Activated CD4-positive, alpha-beta T cell treated with anti-CD3 and anti-CD28 coated beads for 36 hours (primary cell): Measurements from ENCODE around the gene POLR3K. TPM values are rescaled to one million over a fixed set of nuclear protein-coding genes. Genes with fewer than 3 reads are reported as not detected.
"Not testable (repeated sequence)": the region's sequence is repeated elsewhere in the genome, so short reads cannot be mapped to it uniquely, and the experiment has no call there.

Source experiments
- ATAC-seq: fragments of 200-7000 bp; cut with Tn5 transposase; one replicate; pipeline ENCODE4 v1.10.0; 2021; ENCODE audit warnings: mild to moderate bottlenecking, moderate library complexity
- CTCF ChIA-PET: fragments of 350-600 bp; sonication (Branson Sonifier 250); formaldehyde crosslinking; loops from one replicate; lab custom pipeline; 2021; ENCODE audit warnings: antibody characterized with exemption; lab: Charles Lee
- POLR2A ChIA-PET: fragments of 350-600 bp; sonication (Branson Sonifier 250); formaldehyde crosslinking; loops from one replicate; lab custom pipeline; 2021; ENCODE audit warnings: antibody characterized with exemption, inconsistent platforms; lab: Charles Lee
- DNase-seq: peaks from one replicate; pipeline ENCODE4 v3.0.0-alpha.2; 2020
- H3K27ac Mint-ChIP-seq: one replicate; pipeline ENCODE4 v1.8.0; 2021; ENCODE audit warnings: mixed read lengths
- H3K27me3 Mint-ChIP-seq: one replicate; pipeline ENCODE4 v1.8.0; 2021; ENCODE audit warnings: mixed read lengths
- H3K36me3 Mint-ChIP-seq: one replicate; pipeline ENCODE4 v1.8.0; 2021; ENCODE audit warnings: low read depth, mixed read lengths
- H3K4me1 Mint-ChIP-seq: one replicate; pipeline ENCODE4 v1.8.0; 2021; ENCODE audit warnings: mixed read lengths
- H3K4me3 Mint-ChIP-seq: one replicate; pipeline ENCODE4 v1.8.0; 2021; ENCODE audit warnings: mild to moderate bottlenecking, moderate library complexity, mixed read lengths
- H3K9me3 Mint-ChIP-seq: one replicate; pipeline ENCODE4 v1.8.0; 2021; ENCODE audit warnings: low read depth, mixed read lengths
- intact Hi-C, 2 experiments: fragments of 100-400 bp; cut with DNase I in 1 of 2; cut with micrococcal nuclease in 1 of 2; formaldehyde crosslinking; loops; one replicate each; pipeline versions ENCODE4 v1.14.2 to v1.15.1; 2022 to 2024; cut with DNase I, micrococcal nuclease
- total RNA-seq, 2 experiments: library from RNA; stranded (reverse); gene quantifications; one replicate each; pipeline ENCODE4 v1.2.3, GENCODE V29; 2021

The POLR3K gene
- total RNA-seq, 2 experiments from 2014 or later, result 31.9 to 46.8 TPM

DNA sequence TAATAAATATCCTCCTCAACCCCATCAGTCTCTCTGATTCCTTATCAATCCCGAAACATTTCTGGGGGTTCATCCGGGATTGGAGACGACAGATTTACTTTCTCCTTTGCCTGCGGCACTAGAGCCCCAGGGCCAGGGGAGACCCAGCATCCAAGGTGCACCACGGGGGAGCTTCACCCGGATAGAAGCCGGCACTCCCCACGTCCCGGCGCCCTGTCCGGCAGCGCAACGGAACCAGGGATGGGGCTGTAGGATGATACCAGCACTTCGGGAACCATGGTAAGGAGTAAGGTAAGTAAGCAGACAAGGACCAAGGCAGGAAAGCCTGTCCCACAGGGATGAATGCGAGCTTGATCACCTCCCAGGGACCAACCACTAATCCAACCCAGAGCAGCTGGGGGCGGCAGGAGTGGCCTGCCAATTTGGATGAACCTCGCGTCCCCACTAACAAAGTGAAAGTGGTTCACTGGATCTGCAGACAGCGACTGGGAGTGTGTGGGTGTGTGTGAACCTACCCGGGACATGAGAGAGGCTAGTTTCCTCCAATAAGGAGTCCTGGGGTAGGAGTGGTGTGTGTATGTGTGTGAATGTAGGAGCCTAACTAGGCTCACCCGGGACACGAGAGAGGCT, 11.9 kb downstream of the POLR3K start:
- ATAC-seq (no peak), DNase-seq (no peak)
- Mint-ChIP-seq H3K4me1 (peaks cover 28% of the 10 kb centered on the region), H3K4me3 (no peak overlapping the region), H3K9me3 (no peaks in the 10 kb centered on the region), H3K27me3 (no peaks in the 10 kb centered on the region), H3K36me3 (peaks cover 53% of the 10 kb centered on the region), H3K27ac (no peak overlapping the region)
- intact Hi-C loops, result loop anchor here in 1 of 2 experiments (1.0 kb wide), 1 partner anchor 11 kb away; no protein-coding TSS in a partner anchor
- ChIA-PET POLR2A (interaction anchor here (0.8 kb wide), 1 partner anchor 12 kb away, joined by 3 read pairs; the partner anchor contains the start of gene POLR3K), CTCF (no interaction called here)

DNA sequence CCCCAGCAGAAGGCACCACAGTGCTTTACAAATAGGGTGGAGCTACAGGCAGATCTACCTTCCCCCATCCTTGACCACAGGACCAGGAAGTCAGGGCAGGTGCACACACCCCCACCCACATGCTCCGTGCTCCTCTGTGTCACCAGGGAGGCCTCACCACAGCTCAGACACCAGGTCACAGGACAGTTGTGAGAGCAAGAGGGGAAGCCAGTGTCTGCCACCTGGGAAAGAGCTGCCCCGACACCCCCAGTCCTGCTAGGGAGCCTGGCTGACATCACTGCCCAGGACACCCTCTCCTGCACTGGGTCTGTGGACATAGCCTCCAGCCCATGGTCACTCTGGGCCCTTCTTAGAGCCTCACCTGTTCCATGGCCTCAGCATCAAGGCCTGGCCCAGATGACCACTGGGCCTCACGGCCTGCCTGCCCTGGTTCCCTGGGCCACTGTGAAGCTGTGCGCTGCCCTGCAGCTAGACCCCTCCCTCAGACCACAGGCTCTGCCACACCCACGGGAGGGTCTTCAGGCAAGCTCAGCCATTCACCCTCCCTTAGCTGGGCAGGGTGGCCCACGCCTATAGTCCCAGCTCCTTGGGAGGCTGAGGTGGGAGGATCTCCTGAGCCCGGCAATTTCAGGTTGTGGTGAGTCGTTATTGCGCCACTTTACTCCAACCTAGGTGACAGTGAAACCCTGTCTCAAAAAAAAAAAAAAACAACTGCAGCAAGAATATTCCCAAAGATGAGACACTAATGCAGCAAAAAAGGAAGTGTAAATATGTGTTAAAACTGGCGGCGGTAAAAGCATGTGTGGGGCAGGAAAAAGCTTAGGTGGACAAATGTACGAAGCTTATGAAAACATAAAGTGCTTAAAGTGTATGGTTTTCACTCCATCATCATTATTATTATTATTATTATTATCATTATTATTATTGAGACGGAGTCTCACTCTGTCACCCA, 14.2 kb downstream of the POLR3K start:
- ChIA-PET POLR2A (interaction anchor here (1.0 kb wide), 1 partner anchor 14 kb away, joined by 4 read pairs; the partner anchor contains the start of genes POLR3K and SNRNP25), CTCF (interaction anchor here (0.9 to 1.4 kb wide), 2 partner anchors 26 to 57 kb away, joined by 3 to 5 read pairs; no protein-coding TSS in a partner anchor)
- ATAC-seq (peak; percentile 89), DNase-seq (peak; percentile 64)
- peaks cover 28% of the 10 kb centered on the region for H3K4me1 Mint-ChIP-seq
- H3K27me3 Mint-ChIP-seq, result no peaks in the 10 kb centered on the region
- peak overlapping the region; percentile 23 for H3K27ac Mint-ChIP-seq
- H3K9me3 Mint-ChIP-seq, result no peaks in the 10 kb centered on the region
- peaks cover 33% of the 10 kb centered on the region for H3K36me3 Mint-ChIP-seq
- intact Hi-C loops, result no loop called here
- H3K4me3 Mint-ChIP-seq, result no peak overlapping the region

DNA sequence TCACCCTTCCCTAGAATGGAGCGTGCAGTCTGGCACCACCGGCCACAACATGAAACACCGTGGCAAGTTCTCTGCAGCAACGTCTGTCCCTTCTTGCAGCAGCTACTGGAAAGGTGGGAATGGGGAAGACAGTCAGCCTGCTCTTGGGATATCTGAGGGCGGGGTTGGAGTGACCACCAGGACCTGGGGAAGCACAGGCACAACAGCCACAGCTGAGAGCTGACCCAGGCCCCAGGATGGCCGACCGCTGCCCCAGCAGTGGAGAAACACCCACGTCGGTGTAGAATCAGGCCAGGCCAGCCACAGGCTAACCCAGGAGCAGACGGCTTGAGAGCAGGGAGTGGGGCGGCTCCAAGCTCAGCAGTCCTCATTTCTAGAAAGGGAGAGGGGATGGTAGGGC, 15.2 kb downstream of the POLR3K start:
- POLR2A ChIA-PET, result interaction anchor here (0.9 to 1.0 kb wide), 2 partner anchors 15 kb away, joined by 3 to 4 read pairs; partner anchors contain the start of genes POLR3K and SNRNP25
- Mint-ChIP-seq H3K36me3 (peaks cover 26% of the 10 kb centered on the region), H3K4me1 (peaks cover 28% of the 10 kb centered on the region)
- ATAC-seq, H3K27ac Mint-ChIP-seq, CTCF ChIA-PET, H3K4me3 Mint-ChIP-seq, DNase-seq, H3K27me3 Mint-ChIP-seq, intact Hi-C loops, H3K9me3 Mint-ChIP-seq: not testable (repeated sequence)

DNA sequence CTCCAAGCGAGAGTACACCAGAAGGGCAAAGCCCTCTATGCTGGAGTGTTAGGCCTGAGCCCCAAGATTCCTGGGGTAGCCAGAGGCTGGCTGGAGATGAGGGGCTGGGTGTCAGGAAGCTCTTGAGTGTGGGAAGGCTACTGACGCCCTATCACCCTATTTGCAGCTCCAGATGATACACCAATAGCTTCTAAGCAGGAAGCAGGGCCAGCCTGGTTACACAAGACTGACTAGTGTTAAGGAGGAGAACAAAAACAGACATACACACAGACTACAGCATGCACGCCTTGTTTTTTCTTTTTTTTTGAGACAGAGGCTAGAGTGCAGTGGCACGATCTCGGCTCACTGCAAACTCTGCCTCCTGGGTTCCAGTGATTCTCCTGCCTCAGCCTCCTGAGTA, 15.9 kb downstream of the POLR3K start:
- intact Hi-C loops, result no loop called here
- no peak for ATAC-seq
- no peak for DNase-seq
- Mint-ChIP-seq H3K4me3 (no peak overlapping the region), H3K27me3 (no peaks in the 10 kb centered on the region), H3K4me1 (peaks cover 24% of the 10 kb centered on the region), H3K9me3 (no peaks in the 10 kb centered on the region), H3K27ac (no peak overlapping the region), H3K36me3 (peaks cover 20% of the 10 kb centered on the region)
- CTCF ChIA-PET, result interaction anchor here (0.7 kb wide), 1 partner anchor 28 kb away, joined by 5 read pairs; no protein-coding TSS in a partner anchor
- POLR2A ChIA-PET, result interaction anchor here (0.9 kb wide), 1 partner anchor 16 kb away, joined by 3 read pairs; the partner anchor contains the start of genes POLR3K and SNRNP25

DNA sequence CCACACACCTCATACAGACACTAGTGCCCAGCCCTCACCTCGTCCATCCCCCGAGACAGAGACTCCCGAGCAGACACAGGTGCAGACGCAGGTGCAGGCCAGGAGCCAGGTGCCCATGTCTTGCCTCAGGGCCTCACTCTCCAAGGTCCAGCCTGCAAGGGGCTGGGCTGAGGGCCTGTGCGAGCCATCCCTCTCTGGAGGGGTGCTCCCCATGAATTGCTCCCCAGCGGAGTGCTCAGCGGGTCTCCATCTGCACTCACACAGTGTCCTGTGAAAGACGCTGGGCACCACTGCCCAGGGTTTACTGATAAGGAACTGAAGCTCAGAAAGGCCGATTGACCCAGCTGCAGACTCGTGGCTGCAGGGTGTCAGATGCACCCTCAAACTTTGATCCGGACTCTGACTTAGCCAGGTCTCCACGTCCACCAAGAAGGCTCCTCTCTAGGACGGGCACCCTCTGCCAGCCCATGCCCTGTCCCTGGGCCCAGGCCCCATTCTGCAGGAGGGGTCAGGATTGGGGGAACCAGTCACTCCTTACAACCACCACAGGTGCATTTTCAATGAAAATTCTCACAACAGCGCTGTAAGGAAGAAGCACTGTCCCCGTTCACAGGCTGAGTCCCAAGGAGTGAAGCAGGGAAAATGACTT, 16.9 kb downstream of the POLR3K start:
- H3K4me3 Mint-ChIP-seq, result no peak overlapping the region
- H3K4me1 Mint-ChIP-seq, result peaks cover 17% of the 10 kb centered on the region
- no peak for DNase-seq
- no peak overlapping the region for H3K27ac Mint-ChIP-seq
- H3K36me3 Mint-ChIP-seq, result peaks cover 12% of the 10 kb centered on the region
- ChIA-PET POLR2A (no interaction called here), CTCF (no interaction called here)
- no peaks in the 10 kb centered on the region for H3K9me3 Mint-ChIP-seq
- intact Hi-C loops, result no loop called here
- H3K27me3 Mint-ChIP-seq, result no peaks in the 10 kb centered on the region
- ATAC-seq, result no peak

DNA sequence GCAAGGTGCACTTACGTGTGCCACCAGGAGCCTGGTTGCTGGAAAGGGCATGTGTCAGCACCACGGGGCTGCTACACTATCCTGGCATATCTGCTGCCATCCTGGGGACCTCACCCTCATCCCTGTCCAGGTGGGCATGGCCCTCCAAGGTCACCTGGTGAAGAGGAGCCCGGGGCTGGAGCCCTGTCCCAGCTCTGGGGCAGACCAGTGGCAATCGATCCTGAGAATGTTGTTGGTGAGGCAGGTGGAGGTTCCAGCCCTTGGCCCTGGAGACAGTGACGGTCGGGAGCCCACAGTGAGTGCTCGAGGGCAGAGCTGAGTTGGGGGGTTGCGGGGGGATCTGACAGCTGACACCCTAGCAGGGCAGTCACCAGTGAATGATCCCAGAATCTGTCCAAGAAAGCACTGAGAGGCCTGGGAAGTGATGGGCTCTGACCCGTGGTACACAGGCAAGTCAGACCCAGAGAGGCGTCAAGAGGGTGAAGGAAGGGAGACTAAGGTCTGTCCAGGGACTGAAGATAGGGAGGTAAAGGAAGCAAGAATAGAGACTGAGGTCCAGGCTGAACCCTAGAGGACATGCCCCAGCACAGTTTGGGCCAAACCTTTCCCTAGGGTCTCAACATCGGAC, 17.6 kb downstream of the POLR3K start:
- no peak overlapping the region for H3K27ac Mint-ChIP-seq
- ATAC-seq (no peak), DNase-seq (no peak)
- H3K4me1 Mint-ChIP-seq, result peaks cover 17% of the 10 kb centered on the region
- intact Hi-C loops, result no loop called here
- H3K27me3 Mint-ChIP-seq, result no peaks in the 10 kb centered on the region
- ChIA-PET CTCF (no interaction called here), POLR2A (no interaction called here)
- no peaks in the 10 kb centered on the region for H3K9me3 Mint-ChIP-seq
- H3K4me3 Mint-ChIP-seq, result no peak overlapping the region
- peaks cover 12% of the 10 kb centered on the region for H3K36me3 Mint-ChIP-seq

DNA sequence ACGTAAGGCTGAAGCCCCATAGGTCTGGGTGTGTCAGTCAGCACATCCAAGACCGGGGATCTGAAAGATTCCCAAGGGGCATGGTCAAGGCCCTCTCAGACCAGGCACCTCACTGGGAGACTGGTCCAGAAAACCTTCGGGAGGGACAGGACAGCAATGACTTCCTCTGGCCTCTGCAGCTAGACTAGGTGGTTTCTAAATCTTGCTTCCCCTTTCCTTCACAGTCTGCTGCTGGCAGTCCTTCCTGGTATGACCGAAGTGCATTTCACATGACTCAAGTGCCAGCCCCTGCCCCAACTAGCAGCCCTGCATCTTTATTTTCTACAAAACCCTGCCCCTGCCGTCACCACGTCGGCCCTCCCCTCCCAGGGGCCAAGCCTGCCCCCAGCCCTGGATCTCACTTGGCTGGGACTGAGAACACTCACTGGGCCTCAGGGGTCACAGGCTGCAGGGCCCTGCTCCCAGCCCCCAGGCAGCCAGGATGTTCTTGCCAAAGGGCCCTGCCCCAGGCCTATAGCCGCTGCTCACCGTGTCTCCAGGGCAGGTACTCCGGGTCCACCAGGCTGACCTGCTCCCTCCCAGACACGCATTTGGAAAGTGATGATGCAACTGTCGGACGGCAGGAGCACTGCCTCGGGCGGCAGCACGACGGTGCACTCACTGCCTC, 18.3 kb downstream of the POLR3K start:
- no peak overlapping the region for H3K4me3 Mint-ChIP-seq
- H3K27ac Mint-ChIP-seq, result no peak overlapping the region
- ATAC-seq (no peak), DNase-seq (no peak)
- no peaks in the 10 kb centered on the region for H3K27me3 Mint-ChIP-seq
- POLR2A ChIA-PET, result no interaction called here
- CTCF ChIA-PET, result no interaction called here
- peaks cover 12% of the 10 kb centered on the region for H3K36me3 Mint-ChIP-seq
- intact Hi-C loops, result no loop called here
- H3K4me1 Mint-ChIP-seq, result peaks cover 17% of the 10 kb centered on the region
- no peaks in the 10 kb centered on the region for H3K9me3 Mint-ChIP-seq

DNA sequence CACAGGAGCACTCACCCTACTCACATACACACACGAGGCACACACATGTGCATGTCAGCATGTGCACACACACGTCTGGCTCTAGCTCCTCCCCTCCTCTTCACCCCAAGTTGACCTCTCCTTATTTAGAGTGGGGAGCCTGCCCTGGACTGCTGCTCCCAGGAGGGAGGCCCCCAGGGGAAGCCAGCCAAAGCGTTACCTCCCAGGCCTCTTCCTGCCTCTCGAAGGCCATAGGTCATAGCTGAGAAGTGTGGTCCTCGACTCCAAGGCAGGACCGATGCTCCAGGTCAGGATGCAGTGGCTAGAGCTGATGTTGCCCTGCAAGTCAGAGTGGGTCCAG, 18.8 kb downstream of the POLR3K start:
- ChIA-PET POLR2A (no interaction called here), CTCF (no interaction called here)
- DNase-seq, result no peak
- intact Hi-C loops, result no loop called here
- Mint-ChIP-seq H3K4me3 (no peak overlapping the region), H3K9me3 (no peaks in the 10 kb centered on the region), H3K4me1 (peaks cover 13% of the 10 kb centered on the region), H3K27me3 (no peaks in the 10 kb centered on the region), H3K36me3 (peaks cover 8% of the 10 kb centered on the region), H3K27ac (no peak overlapping the region)
- no peak for ATAC-seq

DNA sequence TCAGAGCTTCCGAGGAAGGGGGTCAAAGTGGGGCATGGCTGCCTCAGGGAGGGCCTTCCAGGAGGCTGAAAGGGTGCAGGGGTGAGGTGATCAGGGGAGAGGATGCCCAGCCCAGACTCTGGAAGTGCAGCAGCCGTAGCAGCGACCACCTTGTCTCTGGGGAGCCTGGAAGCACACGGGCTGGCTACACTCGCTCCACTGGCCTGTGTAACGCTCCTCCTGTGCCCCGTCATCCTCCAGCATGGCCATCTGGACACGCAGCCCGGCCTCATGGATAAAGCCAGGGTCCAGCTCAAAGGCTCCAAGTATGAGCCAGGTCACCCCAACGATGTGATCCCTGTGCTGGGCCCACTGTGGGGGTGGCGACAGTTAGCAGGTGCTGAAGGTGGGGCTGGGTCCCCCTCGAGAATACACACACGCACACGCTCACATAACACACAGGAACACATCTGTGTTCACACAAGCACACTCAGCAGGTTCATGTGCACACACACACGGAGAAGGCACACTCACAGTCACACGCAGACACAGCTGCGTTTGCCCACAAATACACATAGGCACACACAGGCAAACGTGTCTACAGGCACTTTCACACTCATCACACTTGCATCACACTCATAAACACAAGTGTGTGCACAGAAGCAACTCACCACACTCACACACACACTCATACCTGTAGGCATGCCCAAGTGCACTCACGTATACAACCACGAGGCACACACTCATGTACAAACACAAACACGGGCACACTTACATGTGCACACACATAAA, 19.3 kb downstream of the POLR3K start:
- CTCF ChIA-PET, result no interaction called here
- intact Hi-C loops, result no loop called here
- H3K36me3 Mint-ChIP-seq, result peaks cover 3% of the 10 kb centered on the region
- DNase-seq (no peak), ATAC-seq (no peak)
- no peaks in the 10 kb centered on the region for H3K9me3 Mint-ChIP-seq
- H3K27ac Mint-ChIP-seq, result no peak overlapping the region
- POLR2A ChIA-PET, result no interaction called here
- no peak overlapping the region for H3K4me3 Mint-ChIP-seq
- peaks cover 7% of the 10 kb centered on the region for H3K4me1 Mint-ChIP-seq
- H3K27me3 Mint-ChIP-seq, result no peaks in the 10 kb centered on the region

DNA sequence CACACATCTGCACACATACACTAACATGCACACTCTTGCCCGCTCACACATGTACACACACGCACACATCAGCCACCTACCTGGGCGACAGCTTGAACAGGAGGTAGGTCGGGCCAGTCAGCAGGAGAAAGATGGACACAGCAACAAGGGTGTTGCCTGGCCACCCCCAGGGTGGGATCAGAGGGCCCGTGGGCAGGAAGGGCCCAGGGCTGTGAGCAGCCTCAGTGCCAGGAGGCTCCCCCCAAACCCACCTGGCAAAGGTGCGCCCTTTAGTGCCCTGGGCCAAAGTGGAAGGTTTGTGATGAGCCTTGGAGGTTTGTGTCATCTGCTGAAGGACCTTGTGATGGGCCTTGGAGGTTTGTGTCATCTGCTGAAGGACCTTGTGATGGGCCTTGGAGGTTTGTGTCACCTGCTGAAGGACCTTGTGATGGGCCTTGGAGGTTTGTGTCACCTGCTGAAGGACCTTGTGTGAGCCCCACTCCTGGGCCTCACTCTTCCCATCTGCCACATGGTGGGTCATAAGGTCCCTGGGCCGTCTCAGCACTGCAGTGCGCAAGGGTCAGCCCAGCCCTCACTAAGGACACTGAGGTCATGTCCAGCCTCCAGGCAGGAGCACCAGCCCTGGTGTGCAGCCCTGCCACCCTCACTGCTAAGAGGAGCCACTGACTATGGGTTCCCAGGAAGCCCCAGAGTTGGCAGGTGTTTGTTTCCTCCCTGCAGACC, 20.1 kb downstream of the POLR3K start:
- H3K27me3 Mint-ChIP-seq, H3K27ac Mint-ChIP-seq, DNase-seq, CTCF ChIA-PET, POLR2A ChIA-PET, intact Hi-C loops, H3K9me3 Mint-ChIP-seq, H3K36me3 Mint-ChIP-seq, ATAC-seq, H3K4me3 Mint-ChIP-seq, H3K4me1 Mint-ChIP-seq: not testable (repeated sequence)
